HCT116 (cell line): ENCODE data around the gene KLRD1.

Experiments
- CEBPB ChIP-seq: IDR thresholded peaks from 2 replicates; pipeline ENCODE4 v1.6.1; 2012; ENCODE audit warnings: low read depth
- EGR1 ChIP-seq: IDR thresholded peaks from 2 replicates; pipeline ENCODE4 v1.6.1; 2012; ENCODE audit warnings: low read depth
- ELF1 ChIP-seq: IDR thresholded peaks from 2 replicates; pipeline ENCODE4 v1.6.1; 2012; ENCODE audit warnings: low read depth, borderline replicate concordance
- EZH2 ChIP-seq: fragments of 200-600 bp; sonication (generic); IDR thresholded peaks from 2 replicates; pipeline ENCODE4 v1.6.1; 2017; ENCODE audit warnings: antibody characterized with exemption, mixed run types
- FOSL1 ChIP-seq: IDR thresholded peaks from 2 replicates; pipeline ENCODE4 v1.6.1; 2012; ENCODE audit warnings: low read depth
- MAX ChIP-seq: IDR thresholded peaks from 2 replicates; pipeline ENCODE4 v1.6.1; 2012
- POLR2A ChIP-seq: IDR thresholded peaks from 2 replicates; pipeline ENCODE4 v1.7.0; 2011; ENCODE audit warnings: borderline replicate concordance; ENCODE audit not compliant: insufficient read depth, insufficient read length; ENCODE audit errors: extremely low read depth
- POLR2AphosphoS5 ChIP-seq: IDR thresholded peaks from 2 replicates; pipeline ENCODE4 v1.6.1; 2011; ENCODE audit warnings: mild to moderate bottlenecking, low read depth, low read length, moderate library complexity
- RAD21 ChIP-seq: IDR thresholded peaks from 2 replicates; pipeline ENCODE4 v1.6.1; 2012; ENCODE audit warnings: low read depth, mild to moderate bottlenecking
- REST ChIP-seq: IDR thresholded peaks from 2 replicates; pipeline ENCODE4 v1.6.1; 2012; ENCODE audit warnings: low read depth
- SP1 ChIP-seq: IDR thresholded peaks from 2 replicates; pipeline ENCODE4 v1.6.1; 2012; ENCODE audit warnings: low read depth
- YY1 ChIP-seq: IDR thresholded peaks from 2 replicates; pipeline ENCODE4 v1.6.1; 2011; ENCODE audit warnings: low read length, low read depth, moderate library complexity, mild to moderate bottlenecking; ENCODE audit not compliant: insufficient replicate concordance; ENCODE audit errors: extremely low read depth
- ZFX ChIP-seq: fragments of 450-650 bp; IDR thresholded peaks from 2 replicates; pipeline ENCODE4 v1.6.1; 2017
- TF ChIP-seq, protein P1 (sequence below), 3 experiments: fragments of 200-600 bp in 1 of 3; sonication (generic) in 1 of 3; IDR thresholded peaks in 2 of 3; conservative IDR thresholded peaks in 1 of 3; 2 replicates each; pipeline ENCODE4 v1.5.1; 2012 to 2017; ENCODE audit warnings: low read depth in 2 of 3, low read length in 2 of 3, antibody characterized with exemption in 1 of 3, borderline replicate concordance in 1 of 3, control low read depth in 1 of 3, mild to moderate bottlenecking in 1 of 3, mixed read lengths in 1 of 3, mixed run types in 1 of 3, moderate library complexity in 1 of 3; ENCODE audit not compliant: insufficient read depth in 1 of 3

DNA sequence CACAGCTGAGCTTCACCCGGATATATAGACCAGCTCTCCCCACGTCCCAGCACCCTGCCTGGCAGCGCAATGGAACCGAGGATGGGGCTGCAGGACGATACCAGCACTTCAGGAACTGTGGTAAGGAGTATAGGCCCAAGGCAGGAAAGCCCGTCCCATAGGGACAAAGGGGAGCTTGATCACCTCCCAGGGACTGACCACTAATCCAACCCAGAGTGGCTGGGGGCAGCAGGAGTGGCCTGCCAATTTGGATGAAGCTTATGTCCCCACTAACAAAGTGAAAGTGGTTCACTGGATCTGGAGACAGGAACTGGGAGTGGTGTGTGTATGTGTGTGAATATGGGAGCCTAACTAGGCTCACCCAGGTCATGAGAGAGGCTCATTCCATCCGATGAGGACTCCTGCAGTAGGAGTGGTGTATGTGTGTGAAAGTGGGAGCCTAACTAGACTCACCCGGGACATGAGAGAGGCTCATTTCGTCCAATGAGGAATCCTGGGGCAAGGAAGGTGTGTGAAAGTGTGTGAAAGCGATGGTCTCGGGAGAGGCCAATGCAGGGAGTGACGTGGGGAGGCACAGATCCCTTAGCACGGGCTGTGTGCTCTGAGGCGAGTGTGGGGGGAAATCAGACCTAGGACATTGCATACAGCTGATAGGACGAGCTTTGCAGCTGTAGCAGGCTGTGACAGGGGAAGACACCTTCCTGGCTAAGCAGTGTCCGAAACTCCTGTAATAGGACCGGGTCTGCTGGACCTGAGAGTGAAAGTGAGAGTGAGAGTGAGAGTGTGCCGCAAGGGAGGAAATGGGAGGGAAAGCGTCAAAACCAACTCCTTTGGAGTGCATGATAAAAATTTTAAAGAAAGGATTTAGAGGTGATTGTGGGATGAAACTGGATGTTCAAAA is 56.5 kb downstream of the KLRD1 start:
- TF ChIP-seq MAX (no peak), POLR2AphosphoS5 (no peak; the same call in 1 of the 2 replicates), CEBPB (no peak), POLR2A (no peak), REST (no peak), EGR1 (no peak), YY1 (no peak), RAD21 (no peak), FOSL1 (no peak), ZFX (peak; percentile 59), EZH2 (no peak), ELF1 (no peak), SP1 (no peak)
- TF ChIP-seq, protein P1, sequence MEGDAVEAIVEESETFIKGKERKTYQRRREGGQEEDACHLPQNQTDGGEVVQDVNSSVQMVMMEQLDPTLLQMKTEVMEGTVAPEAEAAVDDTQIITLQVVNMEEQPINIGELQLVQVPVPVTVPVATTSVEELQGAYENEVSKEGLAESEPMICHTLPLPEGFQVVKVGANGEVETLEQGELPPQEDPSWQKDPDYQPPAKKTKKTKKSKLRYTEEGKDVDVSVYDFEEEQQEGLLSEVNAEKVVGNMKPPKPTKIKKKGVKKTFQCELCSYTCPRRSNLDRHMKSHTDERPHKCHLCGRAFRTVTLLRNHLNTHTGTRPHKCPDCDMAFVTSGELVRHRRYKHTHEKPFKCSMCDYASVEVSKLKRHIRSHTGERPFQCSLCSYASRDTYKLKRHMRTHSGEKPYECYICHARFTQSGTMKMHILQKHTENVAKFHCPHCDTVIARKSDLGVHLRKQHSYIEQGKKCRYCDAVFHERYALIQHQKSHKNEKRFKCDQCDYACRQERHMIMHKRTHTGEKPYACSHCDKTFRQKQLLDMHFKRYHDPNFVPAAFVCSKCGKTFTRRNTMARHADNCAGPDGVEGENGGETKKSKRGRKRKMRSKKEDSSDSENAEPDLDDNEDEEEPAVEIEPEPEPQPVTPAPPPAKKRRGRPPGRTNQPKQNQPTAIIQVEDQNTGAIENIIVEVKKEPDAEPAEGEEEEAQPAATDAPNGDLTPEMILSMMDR (IDR thresholded peaks at IDR 0.05 in 2 of 3, conservative IDR thresholded peaks at IDR 0.05 in 1 of 3; ENCODE audit: borderline replicate concordance in 1 of 3, insufficient read depth in 1 of 3, low read depth in 2 of 3, low read length in 2 of 3), result no peak
